ENCODE data around the gene LRRC1. TPM values are rescaled to one million over a fixed set of nuclear protein-coding genes. Genes with fewer than 3 reads are reported as not detected.

Gene LRRC1
- total RNA-seq, 1 donor from 2014 or later, result 6.4 TPM

Other genes with a start within 250 kb of the LRRC1 start
- gene GCLC, start 249.9 kb upstream of the LRRC1 start, total RNA-seq, result 33.0 TPM
- 188 TPM for gene KLHL31, start 129.2 kb upstream of the LRRC1 start, total RNA-seq

All from cardiac septum (tissue), 1 donor.